HUDEP-2 (cell line): ENCODE results near the gene MIX23.
"Not testable (repeated sequence)": the region's sequence is repeated elsewhere in the genome, so short reads cannot be mapped to it uniquely, and the experiment has no call there.

Experiments
- DNase-seq, 76 experiments: peaks; one replicate each; lab custom pipeline; 2025; ENCODE audit not compliant: unreplicated experiment in 76 of 76; lab: John Stamatoyannopoulos, UW

MIX23 gene

GRCh38 chr3:122392868-122393844 is 10.1 kb upstream of the MIX23 start:
- DNase-seq, result peak in 35 of 76 experiments; percentile 1 to 67 (median 25)

GRCh38 chr3:122391681-122392446 is 8.8 kb upstream of the MIX23 start:
- no peak for DNase-seq

- peak in 7 of 76 experiments; percentile 1 to 29 (median 6) for DNase-seq
These were observed 7.6 kb upstream of the MIX23 start for GRCh38 chr3:122390665-122391064.

- DNase-seq, result no peak
These were observed 6.9 kb upstream of the MIX23 start for GRCh38 chr3:122389892-122390291.

- no peak for DNase-seq
These were observed 6.2 kb upstream of the MIX23 start for GRCh38 chr3:122389197-122389596.

- no peak for DNase-seq
These were observed 4.7 kb upstream of the MIX23 start for GRCh38 chr3:122387709-122388108.

GRCh38 chr3:122383771-122384697 is 1.0 kb upstream of the MIX23 start, which contains the start of gene FAM162A:
Gene FAM162A, plus strand, starts transcription at chr3:122384182. Its CDS starts 84 bp downstream, at chr3:122384266.
- DNase-seq, result peak in 75 of 76 experiments; percentile 25 to 93 (median 88)

- DNase-seq, result no peak
These were observed 5.1 kb downstream of the MIX23 start for GRCh38 chr3:122377975-122378374.

GRCh38 chr3:122374034-122374433 is 9.0 kb downstream of the MIX23 start:
- DNase-seq, result no peak

- no peak for DNase-seq
These were observed 16.7 kb downstream of the MIX23 start for GRCh38 chr3:122366379-122366749.

GRCh38 chr3:122365582-122366378 is 17.3 kb downstream of the MIX23 start:
- not testable (repeated sequence) for DNase-seq

GRCh38 chr3:122365073-122365472 is 18.0 kb downstream of the MIX23 start:
- no peak for DNase-seq

- DNase-seq, result no peak
These were observed 18.5 kb downstream of the MIX23 start for GRCh38 chr3:122364490-122364889.

- no peak for DNase-seq
These were observed 21.0 kb downstream of the MIX23 start for GRCh38 chr3:122362026-122362425.

- no peak for DNase-seq
These were observed 24.4 kb downstream of the MIX23 start for GRCh38 chr3:122358703-122359032.

GRCh38 chr3:122357828-122358702 is 25.0 kb downstream of the MIX23 start:
- no peak for DNase-seq

GRCh38 chr3:122356402-122356801 is 26.6 kb downstream of the MIX23 start:
- peak in 29 of 76 experiments; percentile 2 to 42 (median 12) for DNase-seq

- DNase-seq, result peak in 55 of 76 experiments; percentile 1 to 79 (median 32)
These were observed 27.4 kb downstream of the MIX23 start for GRCh38 chr3:122355612-122356011.
